Activated CD4-positive, alpha-beta memory T cell treated with anti-CD3 and anti-CD28 coated beads for 36 hours (primary cell): ENCODE results near the gene CCR7. TPM values are rescaled to one million over a fixed set of nuclear protein-coding genes. Genes with fewer than 3 reads are reported as not detected.
A peak's percentile ranks its signal among the peaks of the same experiment; 100 is the strongest.
"Not testable (repeated sequence)": the region's sequence is repeated elsewhere in the genome, so short reads cannot be mapped to it uniquely, and the experiment has no call there.

Experiments
- CTCF ChIA-PET: fragments of 350-600 bp; sonication (Branson Sonifier 250); formaldehyde crosslinking; loops from one replicate; lab custom pipeline; 2021; ENCODE audit warnings: antibody characterized with exemption, inconsistent platforms; lab: Charles Lee
- POLR2A ChIA-PET: fragments of 350-600 bp; sonication (Branson Sonifier 250); formaldehyde crosslinking; loops from one replicate; lab custom pipeline; 2021; ENCODE audit warnings: antibody characterized with exemption; lab: Charles Lee
- DNase-seq: peaks from one replicate; pipeline ENCODE4 v3.0.0-alpha.2; 2020
- H3K27ac Mint-ChIP-seq: one replicate; pipeline ENCODE4 v1.8.0; 2021; ENCODE audit warnings: mixed read lengths
- H3K27me3 Mint-ChIP-seq: one replicate; pipeline ENCODE4 v1.8.0; 2021; ENCODE audit warnings: mixed read lengths
- H3K36me3 Mint-ChIP-seq: one replicate; pipeline ENCODE4 v1.8.0; 2021; ENCODE audit warnings: mixed read lengths
- H3K4me1 Mint-ChIP-seq: one replicate; pipeline ENCODE4 v1.8.0; 2021; ENCODE audit warnings: low read depth, mixed read lengths
- H3K4me3 Mint-ChIP-seq: one replicate; pipeline ENCODE4 v1.8.0; 2021; ENCODE audit warnings: mild to moderate bottlenecking, mixed read lengths
- H3K9me3 Mint-ChIP-seq: one replicate; pipeline ENCODE4 v1.8.0; 2021; ENCODE audit warnings: mixed read lengths
- intact Hi-C: fragments of 100-400 bp; cut with micrococcal nuclease; formaldehyde crosslinking; loops from one replicate; pipeline ENCODE4 v1.15.1; 2023
- total RNA-seq, 2 experiments: library from RNA; stranded (reverse); gene quantifications; one replicate each; pipeline ENCODE4 v1.2.3, GENCODE V29; 2021

CCR7 gene
- total RNA-seq, 2 experiments from 2014 or later, result 137 to 145 TPM

DNA sequence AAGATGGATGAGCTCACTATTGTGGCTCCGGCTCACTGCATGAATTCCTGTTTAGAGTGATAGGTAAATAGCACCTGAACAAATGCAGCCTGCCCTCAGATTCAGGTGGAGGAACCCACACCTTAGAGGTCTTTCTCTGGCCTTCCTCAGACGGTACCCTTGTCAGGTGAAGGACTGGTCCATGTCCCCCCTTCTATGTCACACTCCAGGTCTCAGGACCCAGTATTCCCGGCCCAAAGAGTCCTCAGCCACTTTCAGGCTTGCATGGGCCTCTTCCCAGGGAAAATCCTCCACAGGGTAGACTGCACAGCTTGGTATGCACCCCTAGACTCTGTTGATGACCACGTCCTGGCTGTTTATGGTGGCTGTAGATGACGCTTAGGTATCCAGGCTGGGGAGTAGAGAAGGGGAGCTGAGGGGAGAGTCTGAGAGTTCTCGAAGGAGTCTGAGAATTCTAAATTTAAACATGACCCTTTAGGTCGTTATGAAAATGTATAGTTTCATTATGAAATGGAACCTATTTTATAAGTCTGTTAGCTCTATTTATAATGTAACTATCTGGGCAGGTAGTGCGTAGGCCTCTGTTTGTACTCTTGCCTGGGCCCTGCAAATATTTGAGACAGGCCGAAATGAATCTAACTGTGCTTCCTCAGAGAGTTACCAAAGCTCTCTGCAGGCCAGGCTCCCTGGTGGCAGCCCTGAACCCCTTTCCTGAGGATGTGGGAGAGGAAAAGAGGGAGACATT is 32.5 kb upstream of the CCR7 start:
- CTCF ChIA-PET, result interaction anchor here (0.8 to 3.6 kb wide), 6 partner anchors 18 to 1091 kb away, joined by 3 to 47 read pairs (median 5); partner anchors contain the start of genes CCR7 and EIF1
- DNase-seq, result peak; percentile 31
- Mint-ChIP-seq H3K4me3 (peak overlapping the region; percentile 43), H3K27ac (peak overlapping the region; percentile 94), H3K4me1 (peaks cover 75% of the 10 kb centered on the region), H3K27me3 (no peaks in the 10 kb centered on the region), H3K9me3 (peaks cover 3% of the 10 kb centered on the region), H3K36me3 (peaks cover 8% of the 10 kb centered on the region)
- POLR2A ChIA-PET, result interaction anchor here (0.7 to 2.8 kb wide), 7 partner anchors 11 to 35 kb away, joined by 3 to 62 read pairs (median 3); partner anchors contain the start of gene CCR7
- intact Hi-C loops, result loop anchor here (1.0 to 2.0 kb wide), 4 partner anchors 15 to 117 kb away; partner anchors contain the start of gene CCR7

DNA sequence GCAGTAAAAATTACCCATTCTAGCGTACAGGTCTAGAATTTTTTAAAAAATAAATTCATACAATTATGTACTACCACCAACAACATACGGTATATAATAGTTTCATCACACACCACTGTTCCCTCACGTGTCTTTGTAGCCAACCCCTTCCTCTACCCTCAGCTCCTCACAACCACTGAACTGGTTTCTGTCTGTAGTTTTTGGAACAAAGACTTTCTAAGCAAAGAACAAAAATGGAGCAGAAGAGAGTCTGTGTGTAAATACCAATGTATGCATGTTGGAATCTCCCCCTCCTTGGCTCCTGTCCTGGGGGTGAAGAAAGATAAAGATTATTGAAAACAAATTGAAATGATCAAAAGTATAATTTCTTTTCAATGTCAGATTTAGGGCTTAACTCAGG is 31.9 kb upstream of the CCR7 start:
- H3K36me3 Mint-ChIP-seq, result peaks cover 8% of the 10 kb centered on the region
- H3K9me3 Mint-ChIP-seq, result peaks cover 3% of the 10 kb centered on the region
- H3K27me3 Mint-ChIP-seq, result no peaks in the 10 kb centered on the region
- POLR2A ChIA-PET, result interaction anchor here (1.2 to 2.8 kb wide), 3 partner anchors 16 to 35 kb away, joined by 3 to 62 read pairs (median 4); partner anchors contain the start of gene CCR7
- no peak overlapping the region for H3K4me3 Mint-ChIP-seq
- intact Hi-C loops, result no loop called here
- CTCF ChIA-PET, result interaction anchor here (0.9 to 3.6 kb wide), 3 partner anchors 19 to 35 kb away, joined by 3 to 47 read pairs (median 13); partner anchors contain the start of gene CCR7
- peaks cover 70% of the 10 kb centered on the region for H3K4me1 Mint-ChIP-seq
- peak overlapping the region; percentile 94 for H3K27ac Mint-ChIP-seq
- DNase-seq, result no peak

DNA sequence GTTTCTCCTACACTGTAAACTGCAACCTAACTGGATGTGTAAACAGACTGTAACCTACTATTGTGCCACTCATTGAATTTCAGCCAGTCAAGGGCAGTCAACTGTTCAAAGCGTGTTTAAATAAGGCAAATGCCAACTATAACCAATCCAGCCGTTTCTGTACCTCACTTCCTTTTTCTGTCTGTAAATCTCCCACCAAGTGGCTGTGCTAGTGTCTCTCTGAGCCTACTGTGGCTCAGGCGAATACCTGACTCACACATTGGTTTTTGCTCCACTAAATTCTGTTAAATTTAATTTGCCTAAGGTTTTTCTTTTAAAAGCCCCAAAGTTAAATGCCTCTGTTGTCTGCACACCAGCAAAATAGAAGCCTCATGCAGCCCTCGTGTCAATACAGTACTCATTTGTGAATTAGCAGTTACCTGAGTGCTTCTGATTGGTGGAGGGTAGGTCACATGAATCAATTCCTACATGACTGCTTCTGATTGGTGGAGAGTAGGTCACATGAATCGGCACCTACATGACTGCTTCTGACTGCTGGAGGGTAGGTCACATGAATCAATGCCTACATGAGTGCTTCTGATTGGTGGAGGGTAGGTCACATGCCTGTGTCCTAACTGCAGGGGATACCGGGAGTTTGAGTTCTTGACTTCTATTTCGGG is 31.1 kb upstream of the CCR7 start:
- ChIA-PET CTCF (interaction anchor here (3.3 to 3.6 kb wide), 2 partner anchors 20 to 34 kb away, joined by 13 to 47 read pairs; partner anchors contain the start of gene CCR7), POLR2A (interaction anchor here (1.2 to 2.8 kb wide), 2 partner anchors 19 to 34 kb away, joined by 3 to 62 read pairs; partner anchors contain the start of gene CCR7)
- DNase-seq, result peak; percentile 55
- Mint-ChIP-seq H3K4me3 (peak overlapping the region; percentile 38), H3K4me1 (peaks cover 62% of the 10 kb centered on the region), H3K9me3 (peaks cover 3% of the 10 kb centered on the region), H3K36me3 (peaks cover 6% of the 10 kb centered on the region), H3K27me3 (no peaks in the 10 kb centered on the region), H3K27ac (peak overlapping the region; percentile 77)
- intact Hi-C loops, result no loop called here

DNA sequence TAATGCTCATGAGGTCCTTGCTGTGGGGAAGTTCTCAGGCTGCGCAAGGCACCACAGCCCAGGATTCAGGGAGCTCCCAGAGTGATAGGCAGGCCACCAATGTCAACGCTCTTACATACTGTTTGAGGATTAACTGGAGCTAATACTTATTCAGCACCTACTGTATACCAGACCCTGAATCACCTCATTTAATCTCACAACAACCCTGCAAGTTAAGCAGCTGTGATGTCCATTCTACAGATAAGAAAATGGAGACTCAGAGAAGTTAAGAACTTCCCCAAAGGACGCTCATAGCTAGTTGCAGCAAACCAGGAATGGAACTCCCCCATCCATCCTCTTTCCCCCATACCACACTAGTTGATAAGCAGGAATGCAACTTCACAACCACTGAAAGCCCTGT is 25.5 kb upstream of the CCR7 start:
- peaks cover 18% of the 10 kb centered on the region for H3K36me3 Mint-ChIP-seq
- no peak overlapping the region for H3K27ac Mint-ChIP-seq
- ChIA-PET CTCF (interaction anchor here (1.1 to 2.6 kb wide), 2 partner anchors 30 to 319 kb away, joined by 3 to 13 read pairs; no protein-coding TSS in a partner anchor), POLR2A (no interaction called here)
- H3K4me1 Mint-ChIP-seq, result peaks cover 54% of the 10 kb centered on the region
- intact Hi-C loops, result no loop called here
- no peak overlapping the region for H3K4me3 Mint-ChIP-seq
- H3K9me3 Mint-ChIP-seq, result peaks cover 16% of the 10 kb centered on the region
- no peak for DNase-seq
- no peaks in the 10 kb centered on the region for H3K27me3 Mint-ChIP-seq

DNA sequence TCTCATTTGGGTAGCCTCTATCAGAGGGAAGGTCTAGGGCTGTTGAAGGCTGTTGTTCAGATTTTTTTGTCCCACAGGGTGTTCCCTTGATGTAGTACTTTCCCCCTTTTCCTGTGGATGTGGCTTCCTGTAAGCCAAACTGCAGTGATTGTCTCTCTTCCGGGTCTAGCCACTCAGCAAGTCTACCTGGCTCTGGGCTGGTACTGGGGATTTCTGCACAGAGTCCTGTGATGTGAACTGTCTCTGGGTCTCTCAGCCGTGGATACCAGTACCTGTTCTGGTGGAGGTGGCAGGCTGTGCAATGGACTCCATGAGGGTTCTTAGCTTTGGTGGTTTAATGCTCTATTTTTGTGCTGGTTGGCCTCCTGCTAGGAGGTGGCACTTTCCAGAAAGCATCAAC is 23.3 kb upstream of the CCR7 start:
- intact Hi-C loops, result no loop called here
- ChIA-PET POLR2A (interaction anchor here (1.1 kb wide), 1 partner anchor 26 kb away, joined by 3 read pairs; no protein-coding TSS in a partner anchor), CTCF (interaction anchor here (0.7 to 1.0 kb wide), 2 partner anchors 28 to 1054 kb away, joined by 3 to 4 read pairs; no protein-coding TSS in a partner anchor)
- DNase-seq, result no peak
- H3K9me3 Mint-ChIP-seq, result peaks cover 35% of the 10 kb centered on the region
- H3K4me1 Mint-ChIP-seq, result peaks cover 61% of the 10 kb centered on the region
- H3K36me3 Mint-ChIP-seq, result peaks cover 37% of the 10 kb centered on the region
- H3K27me3 Mint-ChIP-seq, result no peaks in the 10 kb centered on the region
- peak overlapping the region; percentile 15 for H3K27ac Mint-ChIP-seq
- H3K4me3 Mint-ChIP-seq, result no peak overlapping the region

DNA sequence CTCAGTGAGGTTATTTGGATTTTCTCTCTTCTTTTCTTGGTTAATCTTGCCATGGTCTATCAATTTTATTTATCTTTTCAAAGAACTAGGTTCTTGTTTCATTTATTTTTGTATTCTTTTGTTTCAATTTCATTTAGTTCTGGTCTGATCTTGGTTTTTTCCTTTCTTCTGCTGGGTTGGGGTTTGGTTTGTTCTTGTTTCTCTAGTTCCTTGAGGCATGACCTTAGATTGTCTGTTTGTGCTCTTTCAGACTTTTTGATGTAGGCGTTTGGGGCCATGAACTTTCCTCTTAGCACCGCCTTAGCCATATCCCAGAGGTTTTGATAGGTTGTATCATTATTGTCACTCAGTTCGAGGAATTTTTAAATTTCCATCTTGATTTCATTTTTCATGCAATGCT is 21.0 kb upstream of the CCR7 start:
- H3K27me3 Mint-ChIP-seq, POLR2A ChIA-PET, H3K4me3 Mint-ChIP-seq, intact Hi-C loops, CTCF ChIA-PET, DNase-seq: not testable (repeated sequence)
- H3K4me1 Mint-ChIP-seq, result peaks cover 81% of the 10 kb centered on the region
- peaks cover 35% of the 10 kb centered on the region for H3K9me3 Mint-ChIP-seq
- peaks cover 38% of the 10 kb centered on the region for H3K36me3 Mint-ChIP-seq
- H3K27ac Mint-ChIP-seq, result peak overlapping the region; percentile 47

DNA sequence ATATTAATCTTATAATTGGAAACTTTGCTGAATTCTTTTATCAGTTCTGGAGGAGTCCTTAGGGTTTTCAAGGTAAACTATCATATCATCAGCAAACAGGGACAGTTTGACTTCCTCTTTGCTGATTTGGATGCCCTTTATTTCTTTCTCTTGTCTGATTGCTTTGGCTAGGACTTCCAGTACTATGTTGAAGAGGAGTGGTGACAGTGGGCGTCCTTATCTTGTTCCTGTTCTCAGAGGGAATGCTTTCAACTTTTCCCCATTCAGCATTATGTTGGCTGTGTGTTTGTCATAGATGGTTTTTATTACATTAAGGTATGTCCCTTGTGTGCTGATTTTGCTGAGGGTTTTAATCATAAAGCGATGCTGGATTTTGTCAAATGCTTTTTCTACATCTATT is 19.7 kb upstream of the CCR7 start:
- H3K27me3 Mint-ChIP-seq, POLR2A ChIA-PET, intact Hi-C loops, DNase-seq, H3K27ac Mint-ChIP-seq, H3K4me3 Mint-ChIP-seq: not testable (repeated sequence)
- CTCF ChIA-PET, result interaction anchor here (0.7 kb wide), 2 partner anchors 19 to 142 kb away, joined by 3 read pairs; no protein-coding TSS in a partner anchor
- Mint-ChIP-seq H3K36me3 (peaks cover 38% of the 10 kb centered on the region), H3K4me1 (peaks cover 85% of the 10 kb centered on the region), H3K9me3 (peaks cover 35% of the 10 kb centered on the region)

DNA sequence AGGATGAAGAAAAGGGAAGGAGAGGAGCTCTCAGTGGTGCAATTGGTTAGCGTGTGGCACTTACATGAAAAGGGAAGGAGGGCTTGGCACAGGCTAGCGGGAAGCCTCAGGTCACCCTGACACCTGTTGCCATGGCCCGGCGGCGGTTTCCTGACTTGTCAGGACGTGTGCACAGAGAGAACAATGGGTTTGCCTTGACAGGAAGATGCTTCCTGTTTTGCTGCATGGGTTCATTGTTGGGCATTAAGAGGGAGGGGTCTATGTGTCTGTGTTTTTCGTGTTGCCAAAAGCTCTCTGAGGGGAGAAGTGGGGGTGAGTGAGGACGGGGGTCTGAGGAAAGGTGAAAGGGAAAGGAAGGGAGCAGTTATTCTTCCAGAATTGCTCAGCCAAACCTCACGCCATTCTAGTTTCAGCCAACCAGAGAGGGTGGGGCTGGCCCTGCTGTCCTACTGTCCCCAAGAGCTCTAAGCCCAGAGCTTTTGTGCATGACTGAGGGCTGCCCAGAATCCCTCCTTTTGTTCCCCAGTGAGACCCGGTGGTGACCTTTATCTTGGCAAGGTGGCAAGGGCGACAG is 17.1 kb upstream of the CCR7 start:
- peak; percentile 82 for DNase-seq
- peak overlapping the region; percentile 38 for H3K4me3 Mint-ChIP-seq

DNA sequence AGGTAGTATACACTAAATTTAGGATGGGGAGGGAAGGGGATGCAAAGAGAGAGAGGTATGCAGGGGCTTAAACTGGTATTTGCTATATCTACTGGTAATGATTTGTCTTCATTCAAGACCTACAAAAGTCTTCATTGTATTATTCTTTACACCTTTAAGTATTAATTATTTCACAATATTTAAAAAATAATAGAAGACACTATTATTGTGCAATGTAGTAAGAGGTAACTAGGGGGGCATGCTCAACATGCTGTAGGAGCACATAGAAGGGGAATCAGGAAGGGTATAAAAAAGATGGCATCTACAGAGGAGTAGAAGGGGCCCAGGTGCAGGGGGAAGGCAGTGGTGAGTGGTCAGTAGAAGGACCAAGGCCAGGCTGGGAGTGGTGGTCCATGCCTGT is 14.9 kb upstream of the CCR7 start:
- peaks cover 17% of the 10 kb centered on the region for H3K9me3 Mint-ChIP-seq
- H3K27me3 Mint-ChIP-seq, result no peaks in the 10 kb centered on the region
- H3K4me3 Mint-ChIP-seq, result no peak overlapping the region
- H3K4me1 Mint-ChIP-seq, result peaks cover 79% of the 10 kb centered on the region
- no peak for DNase-seq
- ChIA-PET POLR2A (interaction anchor here (2.9 kb wide), 1 partner anchor 18 kb away, joined by 21 read pairs; no protein-coding TSS in a partner anchor), CTCF (interaction anchor here (1.2 kb wide), 2 partner anchors 17 to 32 kb away, joined by 4 read pairs; no protein-coding TSS in a partner anchor)
- H3K27ac Mint-ChIP-seq, result no peak overlapping the region
- intact Hi-C loops, result no loop called here
- H3K36me3 Mint-ChIP-seq, result peaks cover 19% of the 10 kb centered on the region

More for the DNA sequence above, 17.1 kb upstream of the CCR7 start:
- intact Hi-C loops, result loop anchor here (1.0 kb wide), 2 partner anchors 17 to 21 kb away; partner anchors contain the start of gene CCR7
- H3K27ac Mint-ChIP-seq, result peak overlapping the region; percentile 21
- CTCF ChIA-PET, result interaction anchor here (1.6 kb wide), 1 partner anchor 22 kb away, joined by 7 read pairs; no protein-coding TSS in a partner anchor
- POLR2A ChIA-PET, result interaction anchor here (0.6 to 2.9 kb wide), 3 partner anchors 16 to 514 kb away, joined by 3 to 21 read pairs (median 4); no protein-coding TSS in a partner anchor
- no peaks in the 10 kb centered on the region for H3K27me3 Mint-ChIP-seq
- H3K9me3 Mint-ChIP-seq, result peaks cover 24% of the 10 kb centered on the region
- H3K4me1 Mint-ChIP-seq, result peaks cover 82% of the 10 kb centered on the region
- H3K36me3 Mint-ChIP-seq, result peaks cover 28% of the 10 kb centered on the region

DNA sequence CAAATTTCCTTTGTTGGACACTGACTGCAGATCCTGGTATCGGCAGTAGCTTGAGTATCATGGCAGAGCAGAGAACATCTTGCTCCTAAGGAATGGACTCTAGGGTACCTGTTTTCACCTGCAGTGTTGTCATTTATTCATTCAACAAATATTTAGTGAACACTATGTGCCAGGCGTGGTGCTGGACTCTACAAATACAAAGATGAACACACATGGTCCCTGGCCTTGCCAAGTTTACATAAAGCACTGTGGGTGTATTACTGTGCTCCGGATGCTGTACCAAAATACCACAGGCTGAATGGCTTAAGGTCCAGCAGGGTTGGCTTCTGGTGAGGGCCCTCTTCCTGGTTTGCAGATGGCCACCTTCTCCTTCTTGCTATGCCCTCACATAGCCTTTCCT is 14.2 kb upstream of the CCR7 start:
- Mint-ChIP-seq H3K36me3 (peaks cover 19% of the 10 kb centered on the region), H3K27me3 (no peaks in the 10 kb centered on the region), H3K27ac (no peak overlapping the region), H3K4me3 (no peak overlapping the region), H3K4me1 (peaks cover 74% of the 10 kb centered on the region), H3K9me3 (peaks cover 17% of the 10 kb centered on the region)
- POLR2A ChIA-PET, result no interaction called here
- CTCF ChIA-PET, result no interaction called here
- intact Hi-C loops, result no loop called here
- DNase-seq, result no peak

DNA sequence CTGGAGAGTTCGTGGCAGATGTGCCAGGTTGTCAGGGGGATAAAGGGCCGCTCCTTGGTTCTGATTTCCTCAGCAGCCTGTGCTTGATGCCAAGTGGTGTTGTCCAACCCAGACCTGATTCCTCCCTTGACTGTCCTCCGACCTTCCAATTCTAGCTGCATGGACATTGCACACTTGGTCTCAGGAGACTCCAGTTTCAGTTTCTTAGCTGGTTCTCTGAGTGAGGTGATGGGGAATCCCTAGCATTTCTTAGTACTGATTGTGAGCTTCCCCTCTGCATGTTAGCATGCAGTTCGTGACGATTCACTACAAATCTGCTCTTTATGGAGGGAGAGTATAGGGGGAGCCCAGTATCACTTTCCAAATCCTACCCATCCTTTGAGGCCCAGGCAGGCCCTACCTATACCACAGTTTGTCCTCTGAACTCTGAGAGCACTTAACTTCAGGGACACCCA is 12.4 kb upstream of the CCR7 start:
- ChIA-PET CTCF (interaction anchor here (0.9 to 2.7 kb wide), 9 partner anchors 11 to 215 kb away, joined by 3 to 9 read pairs (median 4); no protein-coding TSS in a partner anchor), POLR2A (interaction anchor here (1.2 to 2.7 kb wide), 6 partner anchors 12 to 28 kb away, joined by 3 to 27 read pairs (median 4); partner anchors contain the start of gene CCR7)
- no peaks in the 10 kb centered on the region for H3K27me3 Mint-ChIP-seq
- H3K27ac Mint-ChIP-seq, result peak overlapping the region; percentile 15
- H3K4me1 Mint-ChIP-seq, result peaks cover 60% of the 10 kb centered on the region
- DNase-seq, result peak; percentile 39
- peaks cover 24% of the 10 kb centered on the region for H3K9me3 Mint-ChIP-seq
- peaks cover 22% of the 10 kb centered on the region for H3K36me3 Mint-ChIP-seq
- H3K4me3 Mint-ChIP-seq, result no peak overlapping the region
- intact Hi-C loops, result loop anchor here (1.0 to 2.0 kb wide), 3 partner anchors 11 to 22 kb away; no protein-coding TSS in a partner anchor
